LoVo (cell line): ENCODE results near the gene DBF4B.

Experiments used
- DNase-seq: peaks from one replicate; pipeline ENCODE4 v3.0.0-alpha.2; 2016; ENCODE audit warnings: low spot score

Gene DBF4B

DNA sequence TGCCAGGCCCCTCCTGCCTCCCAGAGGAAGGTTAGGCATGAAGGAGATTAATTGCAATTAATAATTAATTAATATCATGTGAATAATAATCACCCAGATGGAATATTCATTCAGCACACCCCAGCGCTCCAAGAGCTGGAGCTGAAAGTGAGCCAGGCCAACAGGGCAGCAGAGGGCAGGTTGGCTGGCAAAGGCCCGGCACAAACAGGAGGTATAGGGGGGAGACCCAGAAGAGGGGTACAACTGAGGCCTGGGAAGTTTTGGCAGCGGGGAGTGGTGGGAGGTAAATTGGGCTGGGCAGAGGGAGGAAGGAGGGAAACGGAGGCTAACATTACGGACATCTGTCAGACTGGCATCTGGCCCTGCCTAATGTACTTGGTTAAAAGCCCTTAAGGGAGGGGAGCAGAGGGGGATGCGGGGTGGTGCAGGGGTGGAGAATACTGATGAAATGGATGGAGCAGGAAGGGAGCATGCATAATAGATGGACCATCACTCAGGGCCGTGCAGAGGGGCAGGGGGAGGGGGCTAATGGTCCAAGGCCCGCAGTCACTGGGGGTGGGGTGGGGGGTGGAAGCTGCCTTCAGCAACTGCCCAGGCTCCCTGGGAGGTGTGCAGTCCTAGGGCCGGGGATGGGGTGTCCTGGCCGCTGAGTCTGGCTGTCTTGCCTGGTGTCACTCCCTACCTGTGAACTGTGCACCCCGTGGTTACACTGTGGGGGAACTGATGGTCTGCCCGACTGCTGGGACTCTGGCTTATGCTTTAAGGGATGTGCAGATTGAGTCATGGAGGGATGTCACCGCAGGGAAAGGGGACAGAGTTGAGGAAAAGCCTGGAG is 52.2 kb downstream of the DBF4B start:
- DNase-seq, result no peak

DNA sequence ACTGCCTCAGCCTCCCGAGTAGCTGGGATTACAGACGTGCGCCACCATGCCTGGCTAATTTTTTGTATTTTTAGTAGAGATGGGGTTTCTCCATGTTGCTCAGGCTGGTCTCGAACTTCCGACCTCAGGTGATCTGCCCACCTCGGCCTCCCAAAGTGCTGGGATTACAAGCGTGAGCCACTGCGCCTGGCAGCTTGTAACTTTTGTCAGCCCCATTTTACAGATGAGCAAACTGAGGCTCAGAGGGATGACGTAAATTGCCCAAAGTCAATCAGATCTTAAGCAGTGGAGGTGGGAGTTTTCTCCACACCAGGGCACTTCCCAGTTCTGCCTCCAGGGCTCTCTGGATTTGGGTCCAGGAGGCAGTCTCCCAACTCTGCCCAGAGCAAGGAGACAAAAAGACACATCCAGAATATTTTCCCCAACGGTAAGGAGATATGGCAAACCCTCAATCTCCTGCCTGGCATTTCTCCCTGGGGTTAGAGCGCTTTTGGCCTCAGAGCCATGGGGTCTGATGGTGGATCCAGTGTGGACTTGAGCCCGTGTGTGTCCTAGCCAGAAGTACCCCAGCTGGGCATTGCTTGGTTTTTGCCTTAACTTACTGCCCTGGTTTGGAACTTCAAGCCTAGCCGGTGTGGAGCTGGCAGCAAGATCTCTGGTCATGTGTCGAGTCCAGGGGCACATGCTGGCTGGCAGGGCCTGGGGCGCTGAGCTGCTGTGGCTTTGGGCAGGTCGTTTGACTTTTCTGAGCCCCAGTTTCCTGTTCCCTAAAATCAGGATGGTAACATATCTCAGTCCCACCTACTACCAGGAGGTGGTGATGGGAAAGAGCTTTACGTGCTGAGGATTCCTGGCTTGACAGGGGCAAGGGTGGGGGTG is 53.7 kb downstream of the DBF4B start:
- DNase-seq, result no peak

DNA sequence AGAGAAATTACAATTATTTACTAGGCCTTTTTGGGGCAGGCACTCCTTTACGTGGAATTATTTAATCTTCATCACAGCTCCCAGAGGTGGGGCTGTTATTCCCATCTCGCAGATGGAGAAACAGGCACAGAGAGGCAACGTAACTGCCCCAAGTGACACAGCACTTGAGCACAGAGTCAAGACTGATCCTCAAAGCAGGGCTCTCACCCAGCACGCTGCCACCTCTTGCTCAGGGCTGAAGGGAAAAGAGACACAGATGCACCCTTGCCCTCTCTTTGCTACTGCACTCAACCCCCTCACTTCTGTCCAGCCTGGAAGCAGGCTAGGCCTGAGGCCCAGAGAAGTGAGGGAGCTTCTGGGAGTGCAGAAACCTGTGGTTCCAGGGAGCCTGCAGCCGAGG is 54.7 kb downstream of the DBF4B start:
- DNase-seq, result no peak

DNA sequence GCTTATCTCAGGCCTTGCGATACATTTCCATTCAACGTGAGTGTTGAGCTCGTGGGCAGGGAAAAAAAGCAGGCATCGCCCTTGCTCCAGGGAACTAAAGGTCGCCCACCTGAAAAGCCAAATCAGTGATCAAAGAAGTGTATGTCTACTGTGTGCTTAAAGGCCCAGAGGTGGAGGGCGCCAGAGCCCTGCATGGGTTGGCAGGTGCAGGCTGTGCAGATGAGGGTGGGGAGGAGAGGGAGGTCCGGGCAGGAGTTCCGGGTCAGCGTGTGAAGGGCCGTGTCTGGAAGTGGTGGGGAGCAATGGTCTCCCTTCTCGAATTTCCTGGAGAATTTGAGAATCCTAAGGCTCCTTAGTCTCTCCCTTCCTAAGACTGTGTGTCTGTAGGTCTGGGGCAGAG is 57.5 kb downstream of the DBF4B start:
- no peak for DNase-seq

DNA sequence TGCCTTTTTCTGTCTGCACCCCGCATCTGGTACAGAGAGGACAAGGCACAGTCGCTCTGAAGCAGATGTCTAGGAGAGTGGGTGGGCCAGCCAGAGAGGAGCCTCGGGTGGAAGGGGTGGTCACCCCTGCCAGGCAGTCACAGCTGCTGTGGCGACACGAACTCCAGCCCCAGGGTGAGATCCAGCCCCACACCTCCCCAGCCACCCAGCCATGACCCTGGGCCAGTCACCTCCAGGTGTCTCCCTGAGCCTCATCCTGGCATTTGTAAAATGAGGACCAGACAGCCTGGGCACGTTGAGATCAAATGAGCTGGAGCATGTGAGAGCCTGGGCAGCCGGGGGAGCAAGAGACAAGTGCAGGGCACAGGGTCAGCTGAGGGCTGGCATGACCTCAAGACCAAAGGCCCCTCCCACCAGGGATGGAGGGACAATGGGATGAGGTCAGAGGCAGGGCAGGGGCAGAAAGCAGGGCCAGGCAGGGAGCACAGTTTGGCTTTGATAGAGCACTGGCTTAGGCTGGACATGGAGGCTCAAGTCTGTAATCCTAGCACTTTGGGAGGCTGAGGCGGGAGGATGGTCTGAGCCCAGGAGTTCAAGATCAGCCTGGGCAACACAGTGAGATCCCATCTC is 58.1 kb downstream of the DBF4B start:
- no peak for DNase-seq

DNA sequence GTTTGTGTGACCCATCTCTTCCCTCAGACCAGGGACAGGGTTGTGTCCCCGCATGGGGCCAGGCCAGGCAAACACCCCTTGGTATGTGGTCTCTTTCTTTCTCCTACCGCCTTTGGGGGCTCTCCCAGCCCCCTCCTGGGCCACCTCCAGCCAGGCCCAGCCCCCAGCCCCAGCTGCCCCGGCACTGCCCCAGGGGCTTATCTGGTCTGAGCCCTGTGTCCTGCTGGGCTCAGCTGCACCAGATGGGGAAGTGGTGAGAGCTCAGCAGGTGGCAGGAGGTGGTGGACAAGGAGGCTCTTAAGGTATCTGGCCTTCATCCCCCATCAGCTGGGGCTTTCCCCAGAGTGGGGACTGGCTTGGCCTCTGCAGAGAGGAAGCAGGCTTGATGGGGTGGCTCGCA is 59.0 kb downstream of the DBF4B start:
- no peak for DNase-seq

DNA sequence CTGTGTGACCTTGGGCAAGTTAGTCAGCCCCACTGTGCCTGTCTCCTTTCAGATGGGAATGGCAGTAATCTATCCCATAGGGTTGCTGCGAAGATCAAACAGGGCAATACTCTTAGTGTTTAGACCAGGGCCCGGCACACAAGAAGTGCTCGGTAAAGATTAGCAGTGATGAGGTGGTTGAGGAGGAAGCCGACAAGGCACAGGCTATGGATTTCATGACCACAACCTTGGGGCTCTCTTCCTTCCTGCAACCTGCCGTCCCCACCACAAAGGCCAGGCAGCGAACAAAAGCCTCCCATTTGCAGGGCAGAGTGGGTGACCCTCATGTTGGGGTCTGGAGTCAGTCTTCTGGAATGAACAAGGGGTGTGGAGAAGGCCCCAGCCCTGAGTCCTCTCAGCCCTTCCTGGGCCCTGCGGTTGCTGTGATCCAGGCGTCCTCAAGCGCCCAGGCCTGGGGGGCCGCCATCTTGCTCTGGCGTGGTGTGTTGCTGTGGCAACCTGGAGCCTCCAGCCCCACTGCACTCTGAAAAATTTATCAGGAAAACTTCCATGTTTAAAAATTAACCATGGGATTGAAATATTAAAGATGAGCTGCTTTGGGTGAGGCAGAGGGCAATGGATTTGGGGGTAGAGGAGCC is 60.2 kb downstream of the DBF4B start:
- no peak for DNase-seq

DNA sequence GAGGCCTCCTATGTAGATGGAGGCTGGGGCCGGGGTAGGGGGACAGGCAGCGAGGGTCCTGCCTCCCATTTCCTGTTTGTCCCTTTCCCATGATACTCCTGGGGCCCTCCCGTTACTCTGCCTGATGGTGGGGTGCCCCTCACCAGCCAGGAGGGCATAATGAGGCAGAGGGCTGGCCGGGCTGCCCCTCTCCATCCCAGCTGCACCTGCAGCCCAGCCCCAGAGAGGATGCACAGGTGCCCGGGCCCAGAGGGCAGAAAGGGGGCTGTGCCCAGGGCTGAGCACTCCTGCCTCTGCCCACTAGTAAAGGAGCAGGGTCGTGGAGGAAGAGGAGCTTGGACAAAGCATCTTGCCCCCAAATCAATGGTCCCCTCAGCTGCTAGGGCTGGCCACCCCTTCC is 60.8 kb downstream of the DBF4B start:
- no peak for DNase-seq

DNA sequence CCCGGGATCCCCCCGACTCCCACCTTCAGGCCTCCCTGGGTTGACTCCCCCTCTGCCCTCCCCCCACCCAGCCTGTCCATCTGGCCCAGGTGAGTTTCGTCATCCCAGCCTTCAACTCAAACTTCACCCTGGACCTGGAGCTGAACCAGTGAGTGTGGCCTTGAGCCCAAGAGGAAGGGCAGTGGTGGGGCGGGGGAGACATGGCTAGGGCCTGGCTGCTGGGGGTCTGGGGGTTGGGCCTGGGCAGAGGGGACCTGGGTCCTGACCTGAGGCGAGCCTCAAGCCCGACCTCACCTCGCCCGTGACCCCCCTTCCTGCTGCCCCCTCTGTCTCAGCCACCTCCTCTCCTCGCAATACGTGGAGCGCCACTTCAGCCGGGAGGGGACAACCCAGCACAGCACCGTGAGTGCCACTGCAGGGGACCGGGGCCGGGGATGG is 61.2 kb downstream of the DBF4B start:
- DNase-seq, result no peak

DNA sequence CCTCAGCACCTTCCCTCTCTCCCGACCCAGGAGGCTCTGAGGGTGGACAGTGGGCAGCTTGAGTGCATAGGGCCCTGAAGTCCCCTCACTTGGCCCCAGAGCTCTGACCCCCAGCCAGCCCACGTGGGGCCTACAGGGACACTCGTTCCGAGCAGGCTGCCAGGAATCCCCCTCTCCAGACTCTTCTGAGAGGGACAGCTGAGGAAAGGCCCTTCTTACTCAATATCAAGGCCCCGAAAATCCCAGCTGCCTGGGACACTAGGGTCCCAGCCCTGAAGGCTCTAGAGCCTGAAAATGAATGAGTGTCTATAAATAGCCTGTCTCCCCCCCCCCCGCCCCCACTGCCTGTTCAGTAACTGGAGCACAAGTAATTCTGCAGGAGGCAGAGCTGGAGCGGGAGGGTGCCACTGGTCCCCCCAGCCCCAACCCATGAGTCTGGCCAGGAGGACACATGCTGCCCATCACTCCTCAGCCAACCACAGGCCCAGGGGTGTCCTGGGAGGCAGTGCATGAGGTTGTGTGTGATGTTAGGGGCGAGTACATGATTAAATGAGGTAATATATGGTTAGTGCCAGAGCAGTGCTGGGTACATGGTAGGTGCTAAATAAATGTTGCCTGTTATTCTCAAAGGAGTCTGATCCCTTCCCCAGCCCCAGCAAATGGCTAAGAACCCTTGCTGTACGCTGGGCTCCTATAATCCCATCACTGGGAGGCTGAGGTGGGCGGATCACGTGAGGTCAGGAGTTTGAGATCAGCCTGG is 61.9 kb downstream of the DBF4B start:
- DNase-seq, result no peak

DNA sequence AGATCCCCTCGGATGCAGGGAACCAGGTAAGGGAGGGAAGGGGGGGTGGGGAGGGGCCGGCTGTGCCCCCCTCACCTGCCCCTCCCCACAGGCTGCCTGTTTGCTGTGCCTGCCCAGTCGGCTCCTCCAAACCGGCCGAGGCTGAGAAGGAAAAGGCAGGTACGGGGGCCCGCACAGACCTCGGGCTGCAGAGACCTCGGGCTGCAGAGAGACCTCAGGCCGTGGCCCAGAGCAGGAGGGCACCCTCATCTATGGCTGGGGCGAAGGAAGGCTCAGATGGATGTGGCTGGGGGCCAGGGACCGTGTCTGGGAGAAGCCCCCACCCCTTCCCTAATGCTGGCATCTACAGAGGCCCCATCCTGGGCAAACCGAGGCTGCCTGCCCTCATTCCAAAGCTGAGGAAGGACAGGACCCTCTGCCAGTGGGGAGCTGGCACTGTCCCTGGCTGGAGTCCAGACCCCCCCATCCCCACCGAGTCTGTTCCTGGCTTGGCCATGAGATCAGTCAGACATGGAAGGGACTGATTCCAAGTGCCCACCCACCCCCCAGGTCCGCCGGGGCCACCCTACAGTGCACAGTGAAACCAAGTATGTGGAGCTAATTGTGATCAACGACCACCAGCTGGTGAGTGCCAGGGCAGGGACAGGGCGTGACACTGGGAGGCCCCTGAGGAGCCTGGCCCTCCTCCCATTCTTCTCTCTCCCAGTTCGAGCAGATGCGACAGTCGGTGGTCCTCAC is 64.0 kb downstream of the DBF4B start:
- no peak for DNase-seq

DNA sequence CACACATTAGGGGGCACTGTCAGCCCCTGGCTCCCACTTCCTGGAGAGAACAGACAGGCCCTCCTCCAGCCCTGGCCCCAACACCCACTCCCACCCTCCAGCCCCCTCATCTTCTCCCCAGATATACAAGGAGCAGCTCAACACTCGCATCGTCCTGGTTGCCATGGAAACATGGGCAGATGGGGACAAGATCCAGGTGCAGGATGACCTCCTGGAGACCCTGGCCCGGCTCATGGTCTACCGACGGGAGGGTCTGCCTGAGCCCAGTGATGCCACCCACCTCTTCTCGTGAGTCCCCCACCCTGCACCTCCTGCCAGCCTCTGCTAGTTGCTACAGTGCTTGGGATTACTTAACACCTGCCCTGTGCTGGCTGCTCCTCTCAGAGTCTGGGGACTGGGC is 64.7 kb downstream of the DBF4B start:
- DNase-seq, result no peak

DNA sequence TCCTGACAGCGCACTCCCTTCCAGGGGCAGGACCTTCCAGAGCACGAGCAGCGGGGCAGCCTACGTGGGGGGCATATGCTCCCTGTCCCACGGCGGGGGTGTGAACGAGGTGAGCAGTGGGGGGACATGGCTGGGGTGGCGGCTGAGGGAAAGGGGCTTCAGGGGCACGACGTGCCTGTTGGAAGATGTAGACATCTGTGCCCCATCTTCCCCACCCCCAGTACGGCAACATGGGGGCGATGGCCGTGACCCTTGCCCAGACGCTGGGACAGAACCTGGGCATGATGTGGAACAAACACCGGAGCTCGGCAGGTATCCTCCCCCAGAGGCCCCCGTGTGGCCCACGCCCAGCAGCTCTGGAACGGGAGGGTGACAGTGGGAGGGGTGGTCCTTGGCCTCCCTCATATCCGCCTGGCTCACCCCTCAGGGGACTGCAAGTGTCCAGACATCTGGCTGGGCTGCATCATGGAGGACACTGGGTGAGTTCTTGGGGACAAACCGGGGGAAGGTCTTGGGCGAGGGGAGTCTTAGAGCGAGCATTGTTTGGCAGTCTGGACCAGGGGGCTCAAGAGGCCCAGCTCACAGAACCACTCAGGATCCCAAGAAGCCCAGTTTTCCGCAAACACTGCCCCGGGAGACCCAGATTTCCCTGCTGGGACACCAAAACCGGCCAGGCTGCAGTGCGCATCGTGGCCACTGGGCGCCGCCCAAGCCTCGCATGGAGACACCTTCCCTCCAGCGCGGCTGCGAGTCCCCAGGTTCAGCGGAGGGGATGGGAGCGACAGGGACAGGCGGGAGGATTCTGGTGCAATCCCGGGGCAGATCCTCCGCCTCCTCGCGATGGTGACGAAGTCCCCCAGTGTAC is 66.0 kb downstream of the DBF4B start:
- peak; percentile 85 for DNase-seq

DNA sequence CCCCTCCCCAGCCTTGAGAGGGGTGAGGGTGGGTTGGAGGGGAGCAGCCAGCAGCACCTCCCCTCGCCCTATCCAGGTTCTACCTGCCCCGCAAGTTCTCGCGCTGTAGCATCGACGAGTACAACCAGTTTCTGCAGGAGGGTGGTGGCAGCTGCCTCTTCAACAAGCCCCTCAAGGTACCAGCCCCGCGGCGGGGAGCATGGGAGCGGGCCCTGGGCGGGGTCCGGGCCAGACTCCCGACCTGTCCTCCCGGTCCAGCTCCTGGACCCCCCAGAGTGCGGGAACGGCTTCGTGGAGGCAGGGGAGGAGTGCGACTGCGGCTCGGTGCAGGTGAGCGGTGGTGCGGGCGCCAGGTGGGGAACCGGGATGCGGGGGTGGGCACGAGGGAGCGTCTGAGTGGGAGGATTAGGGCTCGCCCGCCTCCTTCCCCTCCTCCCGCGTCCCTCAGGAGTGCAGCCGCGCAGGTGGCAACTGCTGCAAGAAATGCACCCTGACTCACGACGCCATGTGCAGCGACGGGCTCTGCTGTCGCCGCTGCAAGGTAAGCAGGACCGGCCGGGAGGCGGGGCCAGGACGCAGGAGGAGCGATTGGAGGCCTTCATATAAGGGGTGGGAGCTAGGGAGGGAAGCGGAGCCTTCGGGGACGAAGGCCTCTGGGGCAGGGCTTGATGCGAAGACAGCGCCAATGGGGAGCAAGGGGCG is 66.8 kb downstream of the DBF4B start:
- DNase-seq, result peak; percentile 11

DNA sequence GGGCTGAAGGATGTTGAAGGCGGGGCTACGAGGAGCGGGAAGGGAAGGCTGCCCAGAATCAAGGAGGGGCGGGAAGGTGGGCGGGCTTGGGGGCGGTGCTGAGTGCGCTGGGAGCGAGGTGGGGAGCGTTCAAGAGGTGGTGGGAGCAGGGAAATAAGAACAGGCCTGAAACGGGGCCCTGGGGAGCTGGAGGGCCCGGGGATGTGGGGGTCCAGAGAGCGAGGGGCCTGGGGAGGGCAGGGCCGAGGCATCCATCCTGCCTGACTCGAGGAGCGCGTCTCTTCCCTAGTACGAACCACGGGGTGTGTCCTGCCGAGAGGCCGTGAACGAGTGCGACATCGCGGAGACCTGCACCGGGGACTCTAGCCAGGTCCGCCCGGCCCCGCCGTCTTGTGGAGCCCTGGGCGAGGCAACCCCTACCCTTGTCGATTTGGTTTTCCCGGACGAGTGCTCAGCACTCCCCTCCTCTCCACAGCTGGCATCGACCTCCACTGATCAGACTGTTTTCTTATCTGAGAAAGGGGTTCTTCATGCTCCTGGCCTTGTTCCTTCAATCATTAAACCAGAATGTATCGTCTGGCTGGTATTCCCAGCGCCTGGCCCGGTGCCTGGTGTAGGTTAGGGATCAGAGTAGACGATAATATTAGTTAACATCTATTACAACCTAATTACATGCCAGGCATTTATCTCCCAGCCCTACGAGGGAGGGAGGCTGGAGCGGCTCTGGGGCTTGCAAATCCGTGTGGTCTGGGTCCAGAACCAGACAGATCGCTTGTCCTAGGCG is 67.6 kb downstream of the DBF4B start:
- peak; percentile 97 for DNase-seq

DNA sequence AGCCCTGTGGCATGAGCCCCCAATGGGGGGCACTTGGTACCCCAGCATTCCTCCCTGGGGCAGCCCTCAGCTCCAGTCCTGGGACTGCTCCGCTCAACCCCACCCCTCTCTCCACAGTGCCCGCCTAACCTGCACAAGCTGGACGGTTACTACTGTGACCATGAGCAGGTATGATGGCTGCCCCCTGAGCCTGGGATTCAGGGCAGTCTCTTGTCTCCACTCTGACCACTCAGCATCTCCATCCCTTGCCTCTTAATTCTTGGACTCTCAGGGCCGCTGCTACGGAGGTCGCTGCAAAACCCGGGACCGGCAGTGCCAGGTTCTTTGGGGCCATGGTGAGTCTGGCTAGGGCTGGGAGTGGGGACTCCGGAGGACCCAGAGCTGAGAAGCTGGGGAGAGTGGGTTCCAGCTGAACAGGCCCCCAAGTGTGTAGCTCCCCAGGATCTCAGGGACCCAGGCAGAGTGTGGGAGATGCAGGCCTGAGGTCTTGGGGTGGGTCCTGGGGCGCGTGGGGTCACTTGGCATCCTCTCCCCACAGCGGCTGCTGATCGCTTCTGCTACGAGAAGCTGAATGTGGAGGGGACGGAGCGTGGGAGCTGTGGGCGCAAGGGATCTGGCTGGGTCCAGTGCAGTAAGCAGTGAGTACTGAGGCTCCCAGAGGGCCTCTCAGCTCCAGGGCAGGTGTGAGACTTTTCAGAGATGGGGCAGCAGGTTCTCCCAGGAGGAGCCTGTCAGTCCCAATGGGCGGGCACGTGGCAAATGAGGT is 68.3 kb downstream of the DBF4B start:
- no peak for DNase-seq
